Panc1 (cell line): ENCODE results near the gene ZNF335. TPM values are rescaled to one million over a fixed set of nuclear protein-coding genes. Genes with fewer than 3 reads are reported as not detected.

ENCODE experiments used
- ATAC-seq: fragments of 200-7000 bp; cut with Tn5 transposase; 2 replicates; pipeline ENCODE4 v1.9.1; 2020; ENCODE audit warnings: mild to moderate bottlenecking, moderate library complexity
- BruUV-seq: library from RNA; stranded (reverse); fragments of 400-500 nt; replicated peaks from 2 replicates; lab custom pipeline; 2021; lab: Mats Ljungman, UMichigan
- CTCF ChIA-PET: fragments of 300-600 bp; sonication (Branson Sonifier 250); formaldehyde crosslinking; loops from one replicate; lab custom pipeline; 2022; ENCODE audit warnings: antibody characterized with exemption; lab: Charles Lee
- POLR2A ChIA-PET: fragments of 300-600 bp; sonication (Branson Sonifier 250); formaldehyde crosslinking; loops from one replicate; lab custom pipeline; 2022; ENCODE audit warnings: antibody characterized with exemption; lab: Charles Lee
- DNase-seq: peaks from one replicate; pipeline ENCODE4 v3.0.0-alpha.2; 2010; ENCODE audit warnings: low read depth, low spot score
- H3K27ac ChIP-seq: 2 replicates; pipeline ENCODE4 v1.5.1; 2011; ENCODE audit warnings: mild to moderate bottlenecking, low read length, inconsistent platforms
- H3K27me3 ChIP-seq: fragments of 200-500 bp; sonication (Bioruptor generic); 2 replicates; pipeline ENCODE4 v1.6.0; 2014; ENCODE audit warnings: low read length, inconsistent platforms; ENCODE audit not compliant: control insufficient read depth, insufficient read depth
- H3K36me3 ChIP-seq: fragments of 200-500 bp; sonication (Bioruptor generic); 2 replicates; pipeline ENCODE4 v1.5.1; 2014; ENCODE audit warnings: inconsistent platforms, mild to moderate bottlenecking, low read length, moderate library complexity; ENCODE audit not compliant: control insufficient read depth, insufficient read depth
- H3K4me1 ChIP-seq: 2 replicates; pipeline ENCODE4 v1.5.1; 2011; ENCODE audit warnings: inconsistent platforms, mild to moderate bottlenecking, low read length, moderate library complexity; ENCODE audit not compliant: control insufficient read depth, insufficient read depth
- H3K4me3 ChIP-seq, 2 experiments: 2 replicates each; pipeline ENCODE4 v1.5.1; 2011 to 2012; ENCODE audit warnings: low read depth in 2 of 2, low read length in 2 of 2, mild to moderate bottlenecking in 2 of 2, inconsistent platforms in 1 of 2, moderate library complexity in 1 of 2
- H3K9me3 ChIP-seq: fragments of 200-500 bp; sonication (Bioruptor generic); 2 replicates; pipeline ENCODE4 v1.5.1; 2014; ENCODE audit warnings: low read depth, mild to moderate bottlenecking, inconsistent platforms, low read length, moderate library complexity; ENCODE audit not compliant: control insufficient read depth, insufficient read depth
- POLR2AphosphoS5 ChIP-seq: IDR thresholded peaks from 2 replicates; pipeline ENCODE4 v1.6.1; 2012; ENCODE audit warnings: mild to moderate bottlenecking, low read depth, low read length, moderate library complexity
- SIN3A ChIP-seq: IDR thresholded peaks from 2 replicates; pipeline ENCODE4 v1.6.1; 2012; ENCODE audit warnings: low read depth, mild to moderate bottlenecking, low read length, moderate library complexity, borderline replicate concordance; ENCODE audit not compliant: insufficient read depth
- TCF7L2 ChIP-seq: IDR thresholded peaks from 2 replicates; pipeline ENCODE4 v1.6.1; 2011; ENCODE audit warnings: mild to moderate bottlenecking, low read depth, low read length, inconsistent platforms
- in situ Hi-C: cut with HindIII; loops from 2 replicates; pipeline ENCODE4 v1.10.0; 2016; ENCODE audit warnings: low sequenced_read_pairs, low pct_unique_long_range_greater_than_20kb
- intact Hi-C: fragments of 100-400 bp; cut with micrococcal nuclease; formaldehyde crosslinking; loops from one replicate; pipeline ENCODE4 v1.10.0; 2022; ENCODE audit not compliant: unreplicated experiment
- total RNA-seq: library from RNA; stranded (reverse); gene quantifications from one replicate; pipeline ENCODE4 v1.2.1, GENCODE V29; 2021; ENCODE audit not compliant: unreplicated experiment
- TF ChIP-seq, protein P1 (sequence below), 2 experiments: IDR thresholded peaks; 2 replicates each; pipeline ENCODE4 v1.6.1; 2011 to 2012; ENCODE audit warnings: low read depth in 2 of 2, control low read depth in 1 of 2, low read length in 1 of 2, mild to moderate bottlenecking in 1 of 2, moderate library complexity in 1 of 2; ENCODE audit not compliant: insufficient read depth in 1 of 2
- TF ChIP-seq, protein P2 (sequence below): fragments of 450-650 bp; IDR thresholded peaks from 2 replicates; pipeline ENCODE4 v1.5.1; 2017; ENCODE audit warnings: mild to moderate bottlenecking

Gene ZNF335
- total RNA-seq, 1 experiment from 2014 or later = 31.1 TPM

DNA sequence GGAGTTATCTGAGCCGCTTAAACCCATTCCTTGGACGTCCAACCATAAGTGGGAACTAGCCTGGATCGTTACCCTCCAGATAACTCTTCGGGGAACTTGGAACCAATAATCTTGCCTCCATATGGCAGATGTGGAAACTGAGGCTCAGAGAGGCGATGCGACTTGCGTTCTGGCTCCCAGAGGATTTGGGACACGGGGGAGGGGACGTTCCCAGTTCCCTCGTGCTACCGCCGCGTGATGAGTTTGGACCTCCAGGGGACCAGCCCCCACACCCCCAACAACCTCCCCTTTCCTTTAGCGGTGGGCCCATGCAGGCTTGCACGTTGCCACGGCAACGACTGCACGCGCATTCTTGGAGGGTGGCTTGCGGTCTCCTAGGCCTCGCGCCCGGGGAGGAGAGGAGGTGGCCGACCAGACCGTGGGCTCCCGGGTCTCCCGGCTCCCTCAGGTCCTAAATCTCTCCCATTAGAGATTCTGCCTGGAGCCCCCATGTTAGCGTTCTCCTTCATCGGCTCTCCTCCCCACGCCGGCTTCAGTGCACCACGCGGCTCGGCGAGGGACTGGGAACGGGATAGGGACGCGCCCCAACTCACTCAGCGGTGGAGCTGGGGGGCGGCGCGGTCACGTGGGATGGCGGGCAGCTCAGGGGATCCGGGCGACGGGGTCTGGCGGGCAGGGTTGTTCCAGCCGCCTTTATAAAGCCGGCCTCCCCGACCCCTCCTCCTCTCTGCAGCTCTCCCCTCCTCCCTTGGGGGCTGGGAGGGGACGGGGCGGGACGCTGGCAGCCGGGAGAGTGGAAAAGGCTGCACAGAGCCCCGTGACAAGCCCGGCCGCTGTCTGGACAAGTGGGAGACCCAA is 60.3 kb downstream of the ZNF335 start, which contains the start of gene PLTP:
Gene PLTP (minus strand): TSS at position 670 of the 858 bp plus-strand sequence. CDS start 703 bp downstream, outside the sequence.
- Histone ChIP-seq H3K9me3 (no peaks in the 10 kb centered on the region), H3K27me3 (no peaks in the 10 kb centered on the region), H3K27ac (peak within 1 kb of the TSS; percentile 44; the same call in 1 of the 2 replicates), H3K36me3 (no peaks in the 10 kb centered on the region), H3K4me3 (peak within 1 kb of the TSS; percentile 39 to 62), H3K4me1 (peaks cover 18% of the 10 kb centered on the region)
- DNase-seq = no peak
- BruUV-seq = no TSS peak
- peak; percentile 46 for ATAC-seq
- intact Hi-C loops = no loop called here
- TF ChIP-seq, protein P1, sequence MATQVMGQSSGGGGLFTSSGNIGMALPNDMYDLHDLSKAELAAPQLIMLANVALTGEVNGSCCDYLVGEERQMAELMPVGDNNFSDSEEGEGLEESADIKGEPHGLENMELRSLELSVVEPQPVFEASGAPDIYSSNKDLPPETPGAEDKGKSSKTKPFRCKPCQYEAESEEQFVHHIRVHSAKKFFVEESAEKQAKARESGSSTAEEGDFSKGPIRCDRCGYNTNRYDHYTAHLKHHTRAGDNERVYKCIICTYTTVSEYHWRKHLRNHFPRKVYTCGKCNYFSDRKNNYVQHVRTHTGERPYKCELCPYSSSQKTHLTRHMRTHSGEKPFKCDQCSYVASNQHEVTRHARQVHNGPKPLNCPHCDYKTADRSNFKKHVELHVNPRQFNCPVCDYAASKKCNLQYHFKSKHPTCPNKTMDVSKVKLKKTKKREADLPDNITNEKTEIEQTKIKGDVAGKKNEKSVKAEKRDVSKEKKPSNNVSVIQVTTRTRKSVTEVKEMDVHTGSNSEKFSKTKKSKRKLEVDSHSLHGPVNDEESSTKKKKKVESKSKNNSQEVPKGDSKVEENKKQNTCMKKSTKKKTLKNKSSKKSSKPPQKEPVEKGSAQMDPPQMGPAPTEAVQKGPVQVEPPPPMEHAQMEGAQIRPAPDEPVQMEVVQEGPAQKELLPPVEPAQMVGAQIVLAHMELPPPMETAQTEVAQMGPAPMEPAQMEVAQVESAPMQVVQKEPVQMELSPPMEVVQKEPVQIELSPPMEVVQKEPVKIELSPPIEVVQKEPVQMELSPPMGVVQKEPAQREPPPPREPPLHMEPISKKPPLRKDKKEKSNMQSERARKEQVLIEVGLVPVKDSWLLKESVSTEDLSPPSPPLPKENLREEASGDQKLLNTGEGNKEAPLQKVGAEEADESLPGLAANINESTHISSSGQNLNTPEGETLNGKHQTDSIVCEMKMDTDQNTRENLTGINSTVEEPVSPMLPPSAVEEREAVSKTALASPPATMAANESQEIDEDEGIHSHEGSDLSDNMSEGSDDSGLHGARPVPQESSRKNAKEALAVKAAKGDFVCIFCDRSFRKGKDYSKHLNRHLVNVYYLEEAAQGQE (IDR thresholded peaks at IDR 0.05; ENCODE audit: insufficient read depth in 1 of 2, low read depth in 2 of 2, low read length in 1 of 2) = no peak
- TF ChIP-seq TCF7L2 (no peak), SIN3A (no peak), POLR2AphosphoS5 (no peak)
- TF ChIP-seq, protein P2, sequence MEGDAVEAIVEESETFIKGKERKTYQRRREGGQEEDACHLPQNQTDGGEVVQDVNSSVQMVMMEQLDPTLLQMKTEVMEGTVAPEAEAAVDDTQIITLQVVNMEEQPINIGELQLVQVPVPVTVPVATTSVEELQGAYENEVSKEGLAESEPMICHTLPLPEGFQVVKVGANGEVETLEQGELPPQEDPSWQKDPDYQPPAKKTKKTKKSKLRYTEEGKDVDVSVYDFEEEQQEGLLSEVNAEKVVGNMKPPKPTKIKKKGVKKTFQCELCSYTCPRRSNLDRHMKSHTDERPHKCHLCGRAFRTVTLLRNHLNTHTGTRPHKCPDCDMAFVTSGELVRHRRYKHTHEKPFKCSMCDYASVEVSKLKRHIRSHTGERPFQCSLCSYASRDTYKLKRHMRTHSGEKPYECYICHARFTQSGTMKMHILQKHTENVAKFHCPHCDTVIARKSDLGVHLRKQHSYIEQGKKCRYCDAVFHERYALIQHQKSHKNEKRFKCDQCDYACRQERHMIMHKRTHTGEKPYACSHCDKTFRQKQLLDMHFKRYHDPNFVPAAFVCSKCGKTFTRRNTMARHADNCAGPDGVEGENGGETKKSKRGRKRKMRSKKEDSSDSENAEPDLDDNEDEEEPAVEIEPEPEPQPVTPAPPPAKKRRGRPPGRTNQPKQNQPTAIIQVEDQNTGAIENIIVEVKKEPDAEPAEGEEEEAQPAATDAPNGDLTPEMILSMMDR = no peak
- in situ Hi-C loops = no loop called here
- ChIA-PET POLR2A (no interaction called here), CTCF (no interaction called here)

DNA sequence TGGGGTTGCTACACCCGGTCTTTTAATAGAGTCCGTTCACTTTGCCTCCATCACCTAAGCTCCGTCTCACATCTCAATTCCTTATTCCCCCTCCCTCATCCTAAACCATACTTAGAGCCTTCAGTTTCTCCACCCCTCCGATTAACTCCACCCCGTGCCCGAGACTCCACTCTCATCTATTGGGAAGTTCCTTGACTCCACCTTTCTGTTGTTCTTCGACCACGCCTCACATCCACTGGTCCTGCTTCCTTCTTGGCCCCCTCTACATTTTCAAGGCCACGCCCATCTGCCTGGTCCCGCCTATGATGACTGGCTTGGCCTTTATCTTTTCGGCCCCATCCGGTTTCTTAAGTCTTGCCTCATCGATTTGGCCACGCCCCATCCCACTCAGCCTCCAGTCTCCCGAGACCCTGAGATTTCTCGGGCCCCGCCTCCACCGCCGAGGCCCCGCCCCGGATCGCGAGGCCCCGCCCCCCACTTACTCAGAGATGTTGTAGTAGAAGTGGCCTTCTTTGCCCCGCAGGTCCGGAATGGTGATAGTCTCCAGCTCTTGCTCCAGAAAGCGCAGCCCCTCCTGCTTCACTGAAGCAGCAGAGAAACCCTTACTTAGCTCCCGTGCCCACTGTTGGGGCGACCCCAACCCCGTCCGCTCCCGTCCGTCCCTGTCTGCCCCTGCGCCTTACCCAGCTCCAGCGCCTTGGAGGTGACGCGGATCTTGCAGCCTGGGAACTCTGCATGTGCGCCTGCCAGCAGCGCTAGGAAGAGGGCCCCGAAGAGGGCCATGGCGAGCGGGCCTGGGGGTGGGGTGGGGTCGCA is 61.1 kb downstream of the ZNF335 start:
- no peak for TF ChIP-seq POLR2AphosphoS5
- peak; percentile 47; the same call in 1 of the 2 replicates for TF ChIP-seq TCF7L2
- BruUV-seq = no TSS peak
- Histone ChIP-seq H3K36me3 (no peaks in the 10 kb centered on the region), H3K27ac (peak overlapping the region; percentile 44; the same call in 1 of the 2 replicates), H3K4me3 (peak overlapping the region; percentile 39 to 62), H3K4me1 (peaks cover 18% of the 10 kb centered on the region), H3K9me3 (no peaks in the 10 kb centered on the region), H3K27me3 (no peaks in the 10 kb centered on the region)
- in situ Hi-C loops = no loop called here
- CTCF ChIA-PET = no interaction called here
- peak; percentile 83 for ATAC-seq
- DNase-seq = no peak
- POLR2A ChIA-PET = no interaction called here
- intact Hi-C loops = no loop called here
